Suppressor macrophage treated with lipopolysaccharide for 1 hour (primary cell): Measurements from ENCODE around the gene FANCE.
"Not testable (repeated sequence)": the region's sequence is repeated elsewhere in the genome, so short reads cannot be mapped to it uniquely, and the experiment has no call there.

Source experiments
- DNase-seq, 3 donors: peaks; one replicate each; pipeline ENCODE4 v3.0.0-alpha.2; 2020 to 2022

Gene FANCE

GRCh38 chr6:35499372-35499771 is 47.2 kb downstream of the FANCE start:
- no peak for DNase-seq

- DNase-seq = peak; percentile 55 to 60 (median 57)
Observed at GRCh38 chr6:35500782-35501181, 48.6 kb downstream of the FANCE start.

GRCh38 chr6:35501784-35502183 is 49.6 kb downstream of the FANCE start:
- DNase-seq = no peak

GRCh38 chr6:35503534-35503933 is 51.4 kb downstream of the FANCE start:
- no peak for DNase-seq

- no peak for DNase-seq
Observed at GRCh38 chr6:35505999-35506412, 53.9 kb downstream of the FANCE start.

GRCh38 chr6:35506536-35506935 is 54.4 kb downstream of the FANCE start:
- DNase-seq = no peak

- no peak for DNase-seq
Observed at GRCh38 chr6:35507221-35507620, 55.1 kb downstream of the FANCE start.

- no peak for DNase-seq
Observed at GRCh38 chr6:35508027-35508426, 55.9 kb downstream of the FANCE start.

- no peak for DNase-seq
Observed at GRCh38 chr6:35508542-35508941, 56.4 kb downstream of the FANCE start.

GRCh38 chr6:35510916-35511561 is 58.9 kb downstream of the FANCE start:
- no peak for DNase-seq

GRCh38 chr6:35511562-35511941 is 59.4 kb downstream of the FANCE start:
- DNase-seq = no peak

GRCh38 chr6:35512006-35512405 is 59.9 kb downstream of the FANCE start:
- DNase-seq = no peak

GRCh38 chr6:35512740-35513139 is 60.6 kb downstream of the FANCE start, which contains the start of gene TULP1:
Gene TULP1, minus strand, starts transcription at chr6:35512896. Its CDS starts 38 bp downstream, at chr6:35512858.
- no peak for DNase-seq

- no peak for DNase-seq
Observed at GRCh38 chr6:35514587-35514986, 62.4 kb downstream of the FANCE start.

- not testable (repeated sequence) for DNase-seq
Observed at GRCh38 chr6:35515939-35516338, 63.8 kb downstream of the FANCE start.
